LHCN-M2 (cell line): Measurements from ENCODE around the gene BPIFB2. TPM values are rescaled to one million over a fixed set of nuclear protein-coding genes. Genes with fewer than 3 reads are reported as not detected.
"Not testable (repeated sequence)": the region's sequence is repeated elsewhere in the genome, so short reads cannot be mapped to it uniquely, and the experiment has no call there.

Source experiments
- DNase-seq: peaks from one replicate; pipeline ENCODE4 v3.0.0-alpha.2; 2012; ENCODE audit warnings: low read depth
- total RNA-seq: library from RNA; depleted of rRNA; stranded (reverse); fragments of >200 nt; gene quantifications from 2 replicates; pipeline ENCODE4 v1.2.3, GENCODE V29; 2014

BPIFB2 gene
- total RNA-seq, 1 experiment from 2014 or later, result not detected

- no peak for DNase-seq
Observed at GRCh38 chr20:33034901-33035492, 27.5 kb downstream of the BPIFB2 start.

- no peak for DNase-seq
Observed at GRCh38 chr20:33037456-33037855, 30.0 kb downstream of the BPIFB2 start.

GRCh38 chr20:33038243-33038642, 30.7 kb downstream of the BPIFB2 start:
- no peak for DNase-seq

GRCh38 chr20:33042430-33042829, 34.9 kb downstream of the BPIFB2 start:
- no peak for DNase-seq

DNA sequence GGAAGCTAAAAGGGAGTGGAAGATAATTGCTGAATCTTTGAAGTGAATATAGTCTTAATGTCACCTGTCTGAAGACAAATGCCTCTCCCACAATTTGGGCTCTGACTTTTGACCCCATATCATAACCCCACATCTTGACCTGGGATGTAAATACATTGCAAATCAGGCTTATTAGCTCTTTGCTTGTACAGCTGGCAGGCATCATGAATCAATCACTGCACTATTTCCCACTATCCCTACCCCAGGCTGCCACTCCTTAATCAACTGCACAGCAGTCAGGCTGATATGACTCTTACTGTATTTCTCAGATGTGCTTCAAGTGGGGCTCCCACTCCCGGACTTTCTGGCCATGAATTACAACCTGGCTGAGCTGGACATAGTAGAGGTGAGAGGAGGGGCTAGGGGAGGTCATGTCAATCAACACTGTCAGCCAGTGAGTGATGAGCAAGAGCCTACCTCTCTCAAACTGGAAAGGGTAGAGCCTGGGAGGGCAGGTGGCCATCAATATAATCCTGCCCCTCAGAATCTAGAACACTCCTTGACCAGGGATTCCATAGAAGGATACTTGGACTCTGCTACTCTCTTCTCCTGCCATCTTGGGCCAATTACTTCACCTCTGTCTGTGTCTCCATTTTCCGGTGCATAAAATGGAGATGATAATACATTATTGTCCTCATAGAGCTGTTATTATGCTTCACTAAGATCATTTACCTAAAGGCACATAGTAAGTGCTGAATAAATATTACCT, 35.7 kb downstream of the BPIFB2 start:
- DNase-seq, result no peak

- DNase-seq, result no peak
Observed at GRCh38 chr20:33043731-33044181, 36.3 kb downstream of the BPIFB2 start.

GRCh38 chr20:33045129-33045721, 37.7 kb downstream of the BPIFB2 start:
- not testable (repeated sequence) for DNase-seq

DNA sequence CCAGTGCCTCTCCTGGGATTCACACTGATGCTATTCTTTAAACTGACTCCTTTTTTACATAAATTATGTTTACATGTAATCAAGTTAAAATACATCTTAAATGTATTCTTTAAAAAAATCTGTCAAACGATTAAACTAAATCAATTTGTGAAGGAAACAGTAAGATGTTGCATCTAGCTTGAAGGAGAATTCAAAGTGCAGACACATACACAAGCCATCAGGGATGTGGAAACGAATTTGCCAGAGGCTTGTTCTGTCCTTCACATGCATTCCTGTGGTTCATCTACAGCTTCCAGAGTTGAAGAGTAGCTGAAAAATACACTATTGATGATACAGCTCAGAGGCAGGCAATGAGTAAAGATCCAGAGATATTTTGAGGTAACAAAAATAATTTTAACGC, 38.9 kb downstream of the BPIFB2 start:
- no peak for DNase-seq

DNA sequence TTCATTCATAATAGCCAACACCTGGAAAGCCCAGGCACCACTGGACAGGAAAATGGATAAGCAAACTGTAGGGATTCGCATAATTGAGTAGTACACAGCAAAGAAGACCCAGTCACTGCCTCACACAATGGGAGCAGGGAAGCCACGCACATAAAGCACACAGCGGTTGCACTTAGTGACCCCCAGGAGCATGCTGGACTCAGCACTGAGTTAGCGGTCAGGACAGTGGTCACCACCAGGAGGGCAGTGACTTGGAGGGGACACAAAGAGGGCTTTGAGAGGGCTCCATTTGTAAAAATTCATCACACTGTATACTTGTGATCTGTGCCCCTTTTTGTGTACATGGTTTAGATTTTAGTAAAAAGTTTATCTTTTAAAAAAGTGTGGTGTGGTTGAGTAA, 43.8 kb downstream of the BPIFB2 start:
- DNase-seq, result no peak

GRCh38 chr20:33053291-33054106, 46.0 kb downstream of the BPIFB2 start, which contains the start of gene BPIFB3:
Gene BPIFB3, plus strand, starts transcription at chr20:33053903. Its CDS starts 1,533 bp downstream, at chr20:33055436.
- no peak for DNase-seq

GRCh38 chr20:33054381-33054780, 46.9 kb downstream of the BPIFB2 start:
- no peak for DNase-seq

DNA sequence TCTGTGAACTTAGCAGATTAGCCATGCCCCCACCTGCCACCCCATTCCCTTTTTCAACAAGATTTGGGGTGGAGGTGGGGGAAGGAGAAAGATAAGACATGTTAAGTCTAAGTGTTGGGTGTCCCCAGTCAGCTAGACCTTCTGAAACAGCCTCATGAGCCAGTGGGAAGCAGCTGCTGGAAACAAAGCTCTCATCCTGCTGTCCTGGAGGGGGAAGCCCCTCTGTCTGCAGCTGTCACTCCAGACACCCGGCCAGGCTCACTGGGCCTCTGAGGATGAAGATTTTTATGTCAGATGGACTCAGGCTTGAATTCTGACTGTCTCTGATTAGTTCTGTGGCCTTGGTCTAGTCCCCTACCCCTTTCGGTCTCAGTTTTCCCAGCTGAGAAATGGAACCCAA, 47.3 kb downstream of the BPIFB2 start:
- no peak for DNase-seq

- no peak for DNase-seq
Observed at GRCh38 chr20:33059136-33059535, 51.6 kb downstream of the BPIFB2 start.

DNA sequence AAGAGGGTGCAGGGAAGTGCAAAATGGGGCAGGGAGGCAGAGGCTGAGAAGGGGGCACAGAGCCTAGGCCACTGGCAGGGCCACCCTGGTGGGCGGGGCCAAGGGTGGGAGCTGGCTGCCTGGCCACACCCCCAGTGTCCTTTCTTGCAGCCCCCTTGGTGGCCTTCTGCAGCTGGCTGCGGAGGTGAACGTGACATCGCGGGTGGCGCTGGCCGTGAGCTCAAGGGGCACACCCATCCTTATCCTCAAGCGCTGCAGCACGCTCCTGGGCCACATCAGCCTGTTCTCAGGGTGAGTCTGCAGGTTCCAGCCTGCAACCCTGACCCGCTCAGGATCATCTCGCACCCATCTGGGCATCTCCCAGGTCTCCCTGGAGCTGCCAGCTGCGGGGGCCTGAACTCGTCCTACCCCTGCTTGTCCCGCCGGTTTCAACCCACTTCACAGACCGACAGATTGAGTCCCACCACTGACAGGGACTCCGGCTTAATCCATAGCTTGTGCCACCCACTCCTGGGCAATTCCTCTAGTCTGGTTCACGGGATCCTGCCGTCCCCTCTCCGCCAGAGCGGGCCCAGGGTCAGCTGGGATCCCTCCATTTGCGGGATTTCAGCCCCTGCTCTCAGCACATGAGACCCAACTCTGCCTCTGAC, 52.4 kb downstream of the BPIFB2 start:
- DNase-seq, result no peak

- DNase-seq, result no peak
Observed at GRCh38 chr20:33061658-33062028, 54.1 kb downstream of the BPIFB2 start.

GRCh38 chr20:33062105-33062824, 54.8 kb downstream of the BPIFB2 start:
- DNase-seq, result no peak

DNA sequence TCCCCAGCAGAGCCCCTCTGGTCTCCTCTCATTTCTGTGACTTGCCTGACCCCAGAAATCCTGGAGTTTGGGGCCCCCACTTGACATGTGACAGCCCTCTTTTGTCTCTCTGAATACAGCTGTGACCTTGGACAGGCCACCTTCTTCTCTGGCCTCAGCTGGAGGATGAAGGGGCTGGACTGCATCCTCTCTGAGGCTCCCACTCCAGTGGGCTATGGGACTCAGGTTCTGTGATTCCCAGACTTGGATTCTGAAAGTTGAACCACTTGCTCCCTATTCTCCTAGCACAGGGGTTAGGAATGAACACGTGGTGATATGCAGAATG, 55.3 kb downstream of the BPIFB2 start:
- no peak for DNase-seq

DNA sequence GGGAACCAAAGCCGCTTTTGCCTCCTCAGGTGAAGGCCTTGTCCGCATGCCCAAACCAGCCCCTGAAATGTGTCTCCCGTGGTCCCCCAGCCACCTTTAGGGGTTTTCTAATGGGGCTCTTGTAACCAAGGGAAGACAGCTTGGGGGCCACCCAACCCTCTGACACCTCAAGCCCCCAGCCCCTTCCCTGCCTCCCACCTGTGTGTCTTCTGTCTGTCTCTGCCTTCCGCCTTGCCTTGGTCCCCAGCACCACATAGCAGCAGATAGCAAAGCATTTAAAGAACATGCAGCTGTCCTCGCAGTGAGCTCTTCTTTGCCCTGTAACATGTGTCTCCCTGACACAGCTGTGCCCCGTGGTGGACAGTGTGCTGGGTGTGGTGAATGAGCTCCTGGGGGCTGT, 55.8 kb downstream of the BPIFB2 start:
- DNase-seq, result no peak

DNA sequence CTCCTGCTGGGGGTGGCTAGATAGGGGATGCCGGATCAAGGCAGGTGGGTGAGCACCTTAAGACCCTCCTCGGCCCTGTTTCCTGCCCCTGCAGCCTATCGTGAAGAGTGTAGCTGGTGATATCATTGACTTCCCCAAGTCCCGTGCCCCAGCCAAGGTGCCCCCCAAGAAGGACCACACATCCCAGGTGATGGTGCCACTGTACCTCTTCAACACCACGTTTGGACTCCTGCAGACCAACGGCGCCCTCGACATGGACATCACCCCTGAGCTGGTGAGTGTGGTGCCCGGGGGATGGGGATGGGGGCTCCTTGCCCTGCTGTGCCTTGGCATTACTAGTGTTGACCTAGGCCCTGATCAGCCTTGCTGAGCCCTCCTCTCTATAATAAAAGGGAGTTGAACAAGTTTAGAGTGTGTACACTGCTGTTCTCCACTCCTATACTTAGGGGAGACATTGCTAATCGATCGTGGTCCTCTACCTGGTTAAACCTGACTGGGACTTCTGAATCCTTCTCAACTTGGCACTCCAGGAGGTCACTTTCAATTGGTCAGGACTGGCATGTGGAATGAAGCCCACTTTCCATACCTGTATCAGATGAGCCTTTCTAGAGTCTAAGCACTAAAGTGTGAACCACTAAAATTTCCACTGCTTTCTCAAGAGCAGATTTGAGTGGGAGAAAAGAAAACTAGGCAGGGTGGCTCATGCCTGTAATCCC, 57.2 kb downstream of the BPIFB2 start:
- DNase-seq, result no peak

DNA sequence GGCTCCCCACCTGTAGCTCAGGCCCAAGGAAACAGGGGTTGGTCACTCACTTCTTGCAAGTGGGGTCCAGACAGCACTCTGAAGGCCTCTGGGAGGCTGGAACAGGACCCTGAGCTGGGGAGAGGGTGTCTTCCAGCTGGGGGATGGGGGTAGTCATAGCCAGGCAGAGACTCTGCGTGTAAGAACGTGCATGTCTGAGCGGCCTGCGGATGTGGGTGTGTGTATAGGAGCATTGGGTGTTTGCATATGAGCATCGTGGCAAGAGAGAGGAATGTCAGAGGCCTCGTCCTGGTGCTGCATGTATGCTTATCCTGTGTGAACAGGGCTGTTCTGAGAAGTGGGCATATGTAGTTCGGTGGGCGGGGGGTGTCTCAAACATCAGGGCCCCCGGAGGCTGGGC, 58.3 kb downstream of the BPIFB2 start:
- no peak for DNase-seq
